HCT116 (cell line): Measurements from ENCODE around the gene NET1. TPM values are rescaled to one million over a fixed set of nuclear protein-coding genes. Genes with fewer than 3 reads are reported as not detected.

Source experiments
- ATAC-seq: fragments of 200-7000 bp; cut with Tn5 transposase; 2 replicates; pipeline ENCODE4 v1.9.1; 2020; ENCODE audit warnings: mild to moderate bottlenecking, moderate library complexity
- BruUV-seq: library from RNA; stranded (reverse); fragments of 400-500 nt; replicated peaks from 2 replicates; lab custom pipeline; 2021; lab: Mats Ljungman, UMichigan
- CTCF ChIA-PET: fragments of 300-600 bp; sonication (Branson Sonifier 250); formaldehyde crosslinking; loops from one replicate; lab custom pipeline; 2021; ENCODE audit warnings: antibody characterized with exemption; lab: Charles Lee
- POLR2A ChIA-PET: fragments of 300-600, 350-600 bp; sonication (Branson Sonifier 250); formaldehyde crosslinking; loops from one replicate; lab custom pipeline; 2021; ENCODE audit warnings: antibody characterized with exemption; lab: Charles Lee
- RAD21 ChIA-PET, 2 experiments: fragments of 300-600 bp; sonication (Branson Sonifier 250); formaldehyde crosslinking; loops; one replicate each; lab custom pipeline; 2023; ENCODE audit warnings: low total read pairs in 2 of 2; ENCODE audit not compliant: uncharacterized antibody in 2 of 2, unreplicated experiment in 2 of 2, low non-redundant PET in 1 of 2; lab: Charles Lee
- DNase-seq: peaks from one replicate; pipeline ENCODE4 v3.0.0-alpha.2; 2010; ENCODE audit warnings: low read depth, low spot score
- H2AFZ ChIP-seq: fragments of 200-600 bp; shearing (Covaris generic), sonication (generic); 2 replicates; pipeline ENCODE4 v1.6.1; 2017; ENCODE audit warnings: low read depth, mixed run types, mixed read lengths, antibody characterized with exemption, low read length; ENCODE audit not compliant: poor library complexity, severe bottlenecking
- H3K27ac ChIP-seq: 2 replicates; pipeline ENCODE4 v1.5.1; 2012; ENCODE audit warnings: low read depth, low read length
- H3K27me3 ChIP-seq: fragments of 200-600 bp; sonication (generic); 2 replicates; pipeline ENCODE4 v1.6.1; 2016; ENCODE audit warnings: mixed run types, low read length, mixed read lengths; ENCODE audit not compliant: insufficient read depth
- H3K36me3 ChIP-seq, 2 experiments: fragments of 200-500 bp in 1 of 2; fragments of 200-600 bp in 1 of 2; sonication (Bioruptor generic) in 1 of 2; sonication (generic) in 1 of 2; 2 replicates each; pipeline versions ENCODE4 v1.5.1 to v1.6.1; 2014 to 2016; ENCODE audit warnings: low read length in 2 of 2, inconsistent platforms in 1 of 2, mixed read lengths in 1 of 2, mixed run types in 1 of 2; ENCODE audit not compliant: insufficient read depth in 2 of 2, control insufficient read depth in 1 of 2
- H3K4me1 ChIP-seq, 2 experiments: fragments of 200-600 bp in 1 of 2; sonication (generic) in 1 of 2; 2 replicates each; pipeline versions ENCODE4 v1.5.1 to v1.6.1; 2012 to 2017; ENCODE audit warnings: low read length in 2 of 2, inconsistent platforms in 1 of 2, mild to moderate bottlenecking in 1 of 2, mixed read lengths in 1 of 2, mixed run types in 1 of 2, moderate library complexity in 1 of 2; ENCODE audit not compliant: insufficient read depth in 2 of 2, control insufficient read depth in 1 of 2
- H3K4me2 ChIP-seq: fragments of 200-600 bp; sonication (generic); 2 replicates; pipeline ENCODE4 v1.6.1; 2017; ENCODE audit warnings: mixed run types, low read length, mixed read lengths
- H3K4me3 ChIP-seq, 2 experiments: fragments of 200-600 bp in 1 of 2; sonication (generic) in 1 of 2; replicated peaks in 1 of 2; 2 replicates each; pipeline ENCODE4 v1.5.1; 2011 to 2016; ENCODE audit warnings: low read length in 2 of 2, control low read depth in 1 of 2, low read depth in 1 of 2, mild to moderate bottlenecking in 1 of 2, mixed read lengths in 1 of 2, mixed run types in 1 of 2
- H3K79me2 ChIP-seq: fragments of 200-600 bp; sonication (generic); 2 replicates; pipeline ENCODE4 v1.6.1; 2017; ENCODE audit warnings: mild to moderate bottlenecking, mixed run types, low read length, moderate library complexity, mixed read lengths; ENCODE audit not compliant: insufficient read depth
- H3K9ac ChIP-seq: fragments of 200-600 bp; sonication (generic); 2 replicates; pipeline ENCODE4 v1.6.1; 2016; ENCODE audit warnings: low read length, mixed read lengths
- H3K9me2 ChIP-seq: fragments of 200-600 bp; sonication (generic), shearing (Covaris generic); 2 replicates; pipeline ENCODE4 v1.6.1; 2017; ENCODE audit warnings: mixed run types, mild to moderate bottlenecking, moderate library complexity; ENCODE audit not compliant: insufficient read depth
- H3K9me3 ChIP-seq, 2 experiments: fragments of 200-500 bp in 1 of 2; fragments of 200-600 bp in 1 of 2; sonication (Bioruptor generic) in 1 of 2; sonication (generic) in 1 of 2; 2 replicates each; pipeline ENCODE4 v1.6.1; 2014 to 2017; ENCODE audit warnings: low read length in 2 of 2, mixed read lengths in 2 of 2, inconsistent platforms in 1 of 2, low read depth in 1 of 2, mild to moderate bottlenecking in 1 of 2, mixed run types in 1 of 2, moderate library complexity in 1 of 2; ENCODE audit not compliant: control insufficient read depth in 1 of 2, insufficient read depth in 1 of 2
- H4K20me1 ChIP-seq: fragments of 200-600 bp; sonication (generic), shearing (Covaris generic); 2 replicates; pipeline ENCODE4 v1.6.1; 2017; ENCODE audit warnings: mixed run types, mild to moderate bottlenecking, moderate library complexity; ENCODE audit not compliant: insufficient read depth
- CBX3 ChIP-seq: IDR thresholded peaks from 2 replicates; pipeline ENCODE4 v1.6.1; 2012; ENCODE audit warnings: low read depth
- CTCF ChIP-seq, 3 experiments: fragments of 200-600 bp in 1 of 3; sonication (generic) in 1 of 3; IDR thresholded peaks in 2 of 3; conservative IDR thresholded peaks in 1 of 3; 2 replicates each; pipeline ENCODE4 v1.5.1; 2012 to 2017; ENCODE audit warnings: low read depth in 2 of 3, low read length in 2 of 3, antibody characterized with exemption in 1 of 3, borderline replicate concordance in 1 of 3, control low read depth in 1 of 3, mild to moderate bottlenecking in 1 of 3, mixed read lengths in 1 of 3, mixed run types in 1 of 3, moderate library complexity in 1 of 3; ENCODE audit not compliant: insufficient read depth in 1 of 3
- EGR1 ChIP-seq: IDR thresholded peaks from 2 replicates; pipeline ENCODE4 v1.6.1; 2012; ENCODE audit warnings: low read depth
- EZH2 ChIP-seq: fragments of 200-600 bp; sonication (generic); IDR thresholded peaks from 2 replicates; pipeline ENCODE4 v1.6.1; 2017; ENCODE audit warnings: antibody characterized with exemption, mixed run types
- FOSL1 ChIP-seq: IDR thresholded peaks from 2 replicates; pipeline ENCODE4 v1.6.1; 2012; ENCODE audit warnings: low read depth
- MAX ChIP-seq: IDR thresholded peaks from 2 replicates; pipeline ENCODE4 v1.6.1; 2012
- POLR2A ChIP-seq: IDR thresholded peaks from 2 replicates; pipeline ENCODE4 v1.7.0; 2011; ENCODE audit warnings: borderline replicate concordance; ENCODE audit not compliant: insufficient read depth, insufficient read length; ENCODE audit errors: extremely low read depth
- POLR2AphosphoS5 ChIP-seq: IDR thresholded peaks from 2 replicates; pipeline ENCODE4 v1.6.1; 2011; ENCODE audit warnings: mild to moderate bottlenecking, low read depth, low read length, moderate library complexity
- RAD21 ChIP-seq: IDR thresholded peaks from 2 replicates; pipeline ENCODE4 v1.6.1; 2012; ENCODE audit warnings: low read depth, mild to moderate bottlenecking
- REST ChIP-seq: IDR thresholded peaks from 2 replicates; pipeline ENCODE4 v1.6.1; 2012; ENCODE audit warnings: low read depth
- SIN3A ChIP-seq: IDR thresholded peaks from 2 replicates; pipeline ENCODE4 v1.6.1; 2012; ENCODE audit warnings: low read depth
- TCF7L2 ChIP-seq: IDR thresholded peaks from 2 replicates; pipeline ENCODE4 v1.7.0; 2011; ENCODE audit warnings: borderline replicate concordance, inconsistent platforms; ENCODE audit not compliant: insufficient read depth, insufficient read length; ENCODE audit errors: extremely low read depth
- YY1 ChIP-seq: IDR thresholded peaks from 2 replicates; pipeline ENCODE4 v1.6.1; 2011; ENCODE audit warnings: low read length, low read depth, moderate library complexity, mild to moderate bottlenecking; ENCODE audit not compliant: insufficient replicate concordance; ENCODE audit errors: extremely low read depth
- ZBTB33 ChIP-seq: IDR thresholded peaks from 2 replicates; pipeline ENCODE4 v1.6.1; 2011; ENCODE audit warnings: mild to moderate bottlenecking, low read length, moderate library complexity; ENCODE audit not compliant: insufficient replicate concordance; ENCODE audit errors: extremely low read depth
- ZNF274 ChIP-seq: fragments of 200-500 bp; sonication (Bioruptor generic); IDR thresholded peaks from 2 replicates; pipeline ENCODE4 v1.6.1; 2014; ENCODE audit warnings: mild to moderate bottlenecking, low read depth, low read length, inconsistent platforms
- intact Hi-C: fragments of 100-400 bp; cut with micrococcal nuclease; formaldehyde crosslinking; loops from 2 replicates; pipeline ENCODE4 v1.10.0; 2022
- total RNA-seq: library from RNA; stranded (reverse); gene quantifications from one replicate; pipeline ENCODE4 v1.2.1, GENCODE V29; 2021; ENCODE audit not compliant: unreplicated experiment

Gene NET1
- total RNA-seq, 1 experiment from 2014 or later, result 51.2 TPM

GRCh38 chr10:5461914-5462840, 49.8 kb downstream of the NET1 start:
- intact Hi-C loops, result no loop called here
- H3K4me3 ChIP-seq, result no peak overlapping the region
- no TSS peak for BruUV-seq
- H2AFZ ChIP-seq, result no peak overlapping the region
- POLR2A ChIA-PET, result no interaction called here
- peaks cover 5 to 11% of the 10 kb centered on the region in 2 experiments; a peak in 3 of 4 replicates for H3K36me3 ChIP-seq
- no peak overlapping the region for H3K27ac ChIP-seq
- no peaks in the 10 kb centered on the region for H3K79me2 ChIP-seq
- ATAC-seq (no peak), DNase-seq (no peak)
- CTCF ChIA-PET, result interaction anchor here (1.6 to 1.9 kb wide), 2 partner anchors 161 to 168 kb away, joined by 3 to 7 read pairs; no protein-coding TSS in a partner anchor
- no peaks in the 10 kb centered on the region for H3K27me3 ChIP-seq
- no peaks in the 10 kb centered on the region for H4K20me1 ChIP-seq
- H3K9ac ChIP-seq, result no peak overlapping the region
- H3K9me2 ChIP-seq, result no peaks in the 10 kb centered on the region
- TF ChIP-seq CBX3, result no peak
- no peak for TF ChIP-seq RAD21
- no peak for TF ChIP-seq MAX
- TF ChIP-seq EZH2, result no peak
- no peak for TF ChIP-seq REST
- no peak for TF ChIP-seq ZBTB33
- TF ChIP-seq FOSL1, result no peak
- no peak for TF ChIP-seq YY1
- TF ChIP-seq EGR1, result no peak
- no peak for TF ChIP-seq TCF7L2
- no peak for TF ChIP-seq SIN3A
- no peak for TF ChIP-seq CTCF (IDR thresholded peaks at IDR 0.05 in 2 of 3, conservative IDR thresholded peaks at IDR 0.05 in 1 of 3; ENCODE audit: borderline replicate concordance in 1 of 3, insufficient read depth in 1 of 3, low read depth in 2 of 3, low read length in 2 of 3)
- TF ChIP-seq POLR2A, result no peak
- TF ChIP-seq POLR2AphosphoS5, result no peak
- TF ChIP-seq ZNF274, result no peak
- RAD21 ChIA-PET, result no interaction called here
- H3K4me2 ChIP-seq, result no peak overlapping the region
- H3K4me1 ChIP-seq, result no peaks in the 10 kb centered on the region
- no peaks in the 10 kb centered on the region for H3K9me3 ChIP-seq
